K562 (cell line): ENCODE results near the gene FZD10. TPM values are rescaled to one million over a fixed set of nuclear protein-coding genes. Genes with fewer than 3 reads are reported as not detected.

Experiments
- ATAC-seq: fragments of 200-7000 bp; cut with Tn5 transposase; 3 replicates; pipeline ENCODE4 v1.9.1; 2020; ENCODE audit warnings: moderate library complexity
- BruUV-seq: library from RNA; stranded (reverse); fragments of 400-500 nt; replicated peaks from 2 replicates; lab custom pipeline; 2021; lab: Mats Ljungman, UMichigan
- CTCF ChIA-PET: fragments of 300-600 bp; formaldehyde crosslinking; extraction: SDS; loops from one replicate; lab custom pipeline; 2021; ENCODE audit warnings: low intra/inter-chr PET ratio; lab: Yijun Ruan, JAX
- POLR2A ChIA-PET: fragments of 300-600, 350-650 bp; sonication (Branson Sonifier 250); formaldehyde crosslinking; extraction: SDS; loops from one replicate; lab custom pipeline; 2021; ENCODE audit warnings: antibody characterized with exemption, inconsistent platforms; lab: Yijun Ruan, JAX
- DNase-seq, 4 experiments: peaks; one replicate each; pipeline versions ENCODE4 v3.0.0 to v3.0.0-alpha.2; 2011 to 2018; ENCODE audit warnings: low spot score in 3 of 4, mixed read lengths in 3 of 4; ENCODE audit errors: extremely low read depth in 1 of 4
- FAIRE-seq: peaks from 2 replicates; lab custom pipeline; 2011; peaks lifted over from hg19 to GRCh38; lab: Jason Lieb, UNC
- H2AFZ ChIP-seq: 2 replicates; pipeline ENCODE4 v1.6.0; 2011; ENCODE audit warnings: low read depth, low read length, control low read depth, inconsistent platforms
- H3K27ac ChIP-seq: fragments of 200-600 bp; 3 replicates; pipeline ENCODE4 v1.8.0; 2011; ENCODE audit warnings: low read depth, mild to moderate bottlenecking, control low read depth, inconsistent platforms, low read length, moderate library complexity, mixed read lengths; ENCODE audit errors: extremely low read depth
- H3K27me3 ChIP-seq, 2 experiments: fragments of 300-600 bp in 1 of 2; 2 replicates in 1 of 2; 3 replicates in 1 of 2; pipeline versions ENCODE4 v1.6.0 to v1.8.0; 2011; ENCODE audit warnings: inconsistent platforms in 2 of 2, low read length in 2 of 2, mild to moderate bottlenecking in 1 of 2, mixed read lengths in 1 of 2, moderate library complexity in 1 of 2; ENCODE audit not compliant: control insufficient read depth in 2 of 2, insufficient read depth in 2 of 2
- H3K36me3 ChIP-seq: fragments of 300-600 bp; 3 replicates; pipeline ENCODE4 v1.8.0; 2011; ENCODE audit warnings: mild to moderate bottlenecking, low read length, inconsistent platforms; ENCODE audit not compliant: control insufficient read depth, insufficient read depth
- H3K4me1 ChIP-seq, 2 experiments: fragments of 200-600 bp in 1 of 2; replicated peaks in 1 of 2; 2 replicates in 1 of 2; 3 replicates in 1 of 2; pipeline versions ENCODE4 v1.5.1 to v1.8.0; 2011; ENCODE audit warnings: inconsistent platforms in 2 of 2, low read length in 2 of 2, mild to moderate bottlenecking in 1 of 2, mixed read lengths in 1 of 2, moderate library complexity in 1 of 2; ENCODE audit not compliant: control insufficient read depth in 2 of 2, insufficient read depth in 2 of 2
- H3K4me2 ChIP-seq: 2 replicates; pipeline ENCODE4 v1.6.1; 2011; ENCODE audit warnings: low read length, control low read depth, inconsistent platforms, mixed read lengths; ENCODE audit not compliant: insufficient read depth
- H3K4me3 ChIP-seq: fragments of 200-600 bp; sonication (generic), shearing (Covaris generic); 2 replicates; pipeline ENCODE4 v1.5.1; 2016; ENCODE audit warnings: control low read depth, inconsistent platforms
- H3K79me2 ChIP-seq: fragments of 200-600 bp; 3 replicates; pipeline ENCODE4 v1.8.0; 2011; ENCODE audit warnings: low read length, inconsistent platforms; ENCODE audit not compliant: control insufficient read depth, insufficient read depth
- H3K9ac ChIP-seq, 2 experiments: 2 replicates each; pipeline versions ENCODE4 v1.6.0 to v1.6.1; 2011; ENCODE audit warnings: low read depth in 2 of 2, low read length in 2 of 2, control low read depth in 1 of 2, inconsistent platforms in 1 of 2, mild to moderate bottlenecking in 1 of 2, mixed read lengths in 1 of 2; ENCODE audit not compliant: insufficient read depth in 1 of 2
- H3K9me1 ChIP-seq: one replicate; pipeline ENCODE4 v1.6.0; 2011; ENCODE audit warnings: inconsistent platforms, mild to moderate bottlenecking, low read length, moderate library complexity; ENCODE audit not compliant: control insufficient read depth, insufficient read depth
- H3K9me3 ChIP-seq: replicated peaks from 2 replicates; pipeline ENCODE4 v1.5.1; 2011; ENCODE audit warnings: low read depth, low read length, inconsistent platforms; ENCODE audit not compliant: control insufficient read depth, insufficient read depth
- H4K20me1 ChIP-seq: replicated peaks from 2 replicates; pipeline ENCODE4 v1.6.1; 2011; ENCODE audit warnings: low read length, inconsistent platforms, mixed read lengths; ENCODE audit not compliant: control insufficient read depth, insufficient read depth
- BCL6 ChIP-seq: fragments of 250-450 bp; sonication (Bioruptor Pico); IDR thresholded peaks from 2 replicates; pipeline ENCODE4 v1.4.0; 2020
- CHD4 ChIP-seq: fragments of 200-600 bp; sonication (generic); IDR thresholded peaks from 3 replicates; pipeline ENCODE4 v1.6.1; 2012; ENCODE audit warnings: low read depth, mild to moderate bottlenecking, mixed read lengths, low read length, inconsistent platforms; ENCODE audit not compliant: insufficient read depth, insufficient replicate concordance, poor library complexity, severe bottlenecking
- ZNF121 ChIP-seq: sonication (generic); formaldehyde crosslinking; conservative IDR thresholded peaks from 2 replicates; pipeline ENCODE4 v1.8.0; 2022; ENCODE audit warnings: missing genetic modification reagents
- ZNF354B ChIP-seq: fragments of 250-450 bp; sonication (Bioruptor Pico); IDR thresholded peaks from 2 replicates; pipeline ENCODE4 v1.4.0; 2020
- ZNF512 ChIP-seq: IDR thresholded peaks from 2 replicates; pipeline ENCODE4 v1.6.1; 2016; ENCODE audit warnings: missing genetic modification characterization, missing compliant biosample characterization
- WGBS: fragments of 100-300 bp; shearing (Covaris generic); methylation state at CpG from one replicate; pipeline ENCODE4 v1.1.6; 2016; ENCODE audit warnings: low coverage, mixed read lengths; ENCODE audit not compliant: insufficient coverage; ENCODE audit errors: missing lambda C conversion rate; 5-methylcytosine and 5-hydroxymethylcytosine counted together
- in situ Hi-C: fragments of 300-500 bp; cut with MboI; formaldehyde crosslinking; loops from 4 replicates; pipeline ENCODE4 v1.15.0; 2018; ENCODE audit warnings: inconsistent platforms, mixed read lengths
- intact Hi-C: fragments of 100-400 bp; cut with micrococcal nuclease; formaldehyde crosslinking; loops from 2 replicates; pipeline ENCODE4 v1.14.2; 2022
- polyA plus RNA-seq, 8 experiments: library from polyadenylated mRNA; depleted of rRNA in 4 of 8; stranded (reverse) in 5 of 8; unstranded in 3 of 8; fragments of >200 nt; fragmentation: Nextera tagmentation in 2 of 8; fragmentation: Illumina TruSeq in 1 of 8; extraction: Ambion mirVana in 2 of 8; extraction: Trizol in 1 of 8; gene quantifications; 2 replicates each; pipeline versions ENCODE4 v1.2.1 to v1.2.3, GENCODE V29; 2011 to 2014; ENCODE audit warnings: inconsistent platforms in 1 of 8, missing spikeins in 1 of 8
- total RNA-seq, 7 experiments: library from RNA; depleted of rRNA in 6 of 7; stranded (reverse); fragments of >200 nt in 6 of 7; fragmentation: Illumina TruSeq in 2 of 7; extraction: Trizol in 2 of 7; gene quantifications; 2 replicates each; pipeline versions ENCODE4 v1.2.1 to v1.2.3, GENCODE V29; 2011 to 2021; ENCODE audit warnings: low replicate concordance in 1 of 7

Gene FZD10
- total and polyA plus RNA-seq, 9 of the 15 experiments (the other 6 are each of a cell fraction or from before 2014, with no cell fraction given): not detected

- TF ChIP-seq ZNF121: no peak
These were observed 4.0 kb downstream of the FZD10 start (continued) for GRCh38 chr12:130166306-130166705.

GRCh38 chr12:130167537-130167936 lies 5.3 kb downstream of the FZD10 start:
- H4K20me1 ChIP-seq: no peaks in the 10 kb centered on the region
- no peak for FAIRE-seq
- DNase-seq: no peak
- no peak overlapping the region for H2AFZ ChIP-seq
- ATAC-seq: no peak
- H3K4me3 ChIP-seq: no peak overlapping the region
- ChIA-PET CTCF (no interaction called here), POLR2A (no interaction called here)
- H3K27ac ChIP-seq: no peak overlapping the region
- TF ChIP-seq ZNF354B (CRISPR knock-in tag) (no peak), ZNF512 (peak; percentile 27; the same call in 1 of the 2 replicates), BCL6 (CRISPR knock-in tag) (no peak), CHD4 (no peak)
- TF ChIP-seq, all 486 proteins: peak for 1
- intact Hi-C loops: no loop called here
- H3K9ac ChIP-seq: no peak overlapping the region
- no peaks in the 10 kb centered on the region; a peak in 1 of 5 replicates for H3K27me3 ChIP-seq
- no peaks in the 10 kb centered on the region for H3K9me3 ChIP-seq
- no peaks in the 10 kb centered on the region for H3K36me3 ChIP-seq
- 14% methylated on average over 1 of the region's 1 CpG for WGBS
- no TSS peak for BruUV-seq
- H3K79me2 ChIP-seq: no peaks in the 10 kb centered on the region
- no peaks in the 10 kb centered on the region for H3K4me1 ChIP-seq
- in situ Hi-C loops: no loop called here
- H3K4me2 ChIP-seq: no peak overlapping the region
- H3K9me1 ChIP-seq: no peaks in the 10 kb centered on the region
